Lower lobe of right lung (tissue), 2 donors: Measurements from ENCODE around the gene UNC50. TPM values are rescaled to one million over a fixed set of nuclear protein-coding genes. Genes with fewer than 3 reads are reported as not detected.

ENCODE experiments used
- ATAC-seq, 2 donors: fragments of 200-7000 bp; cut with Tn5 transposase; one replicate each; pipeline ENCODE4 v1.9.1; 2020 to 2022; ENCODE audit warnings: mild to moderate bottlenecking in 2 of 2, moderate library complexity in 2 of 2
- DNase-seq: peaks from one replicate; pipeline ENCODE4 v3.0.0-alpha.2; 2020
- H3K27ac ChIP-seq: fragments of 200-600 bp; one replicate; pipeline ENCODE4 v1.8.0; 2022
- H3K27me3 ChIP-seq: fragments of 200-600 bp; one replicate; pipeline ENCODE4 v1.8.0; 2022; ENCODE audit warnings: low read depth
- H3K36me3 ChIP-seq: fragments of 200-600 bp; one replicate; pipeline ENCODE4 v1.8.0; 2022; ENCODE audit warnings: mild to moderate bottlenecking
- H3K4me1 ChIP-seq: fragments of 200-600 bp; one replicate; pipeline ENCODE4 v1.8.0; 2022
- H3K4me3 ChIP-seq: fragments of 200-600 bp; one replicate; pipeline ENCODE4 v1.8.0; 2022; ENCODE audit warnings: mild to moderate bottlenecking
- H3K9me3 ChIP-seq: fragments of 200-600 bp; one replicate; pipeline ENCODE4 v1.8.0; 2022
- intact Hi-C: fragments of 100-400 bp; cut with DNase I; formaldehyde crosslinking; loops from one replicate; pipeline ENCODE4 v1.11.0; 2022
- total RNA-seq: library from RNA; stranded (reverse); fragmentation: NEBNext Ultra II Directional; extraction: Animal tissue kit (Norgen Biotek cat#: 25700); gene quantifications from one replicate; pipeline ENCODE4 v1.2.1, GENCODE V29; 2021
- TF ChIP-seq, protein P1 (sequence below): fragments of 200-600 bp; IDR thresholded peaks from one replicate; pipeline ENCODE4 v1.8.0; 2022; ENCODE audit warnings: antibody characterized with exemption, mild to moderate bottlenecking
- donor health status: DM: no; HTN: yes; CAD: no; lungs with severe emphysema.

The UNC50 gene
- total RNA-seq, 1 donor from 2014 or later = 53.7 TPM

- ATAC-seq = no peak
Observed at GRCh38 chr2:98615481-98615880, 7.1 kb downstream of the UNC50 start.

GRCh38 chr2:98617149-98617548 is 8.8 kb downstream of the UNC50 start:
- H3K27me3 ChIP-seq = no peaks in the 10 kb centered on the region
- DNase-seq (no peak), ATAC-seq (no peak)
- H3K9me3 ChIP-seq = no peaks in the 10 kb centered on the region
- H3K36me3 ChIP-seq = peaks cover 100% of the 10 kb centered on the region
- no peak overlapping the region for H3K27ac ChIP-seq
- peaks cover 6% of the 10 kb centered on the region for H3K4me1 ChIP-seq
- TF ChIP-seq, protein P1, sequence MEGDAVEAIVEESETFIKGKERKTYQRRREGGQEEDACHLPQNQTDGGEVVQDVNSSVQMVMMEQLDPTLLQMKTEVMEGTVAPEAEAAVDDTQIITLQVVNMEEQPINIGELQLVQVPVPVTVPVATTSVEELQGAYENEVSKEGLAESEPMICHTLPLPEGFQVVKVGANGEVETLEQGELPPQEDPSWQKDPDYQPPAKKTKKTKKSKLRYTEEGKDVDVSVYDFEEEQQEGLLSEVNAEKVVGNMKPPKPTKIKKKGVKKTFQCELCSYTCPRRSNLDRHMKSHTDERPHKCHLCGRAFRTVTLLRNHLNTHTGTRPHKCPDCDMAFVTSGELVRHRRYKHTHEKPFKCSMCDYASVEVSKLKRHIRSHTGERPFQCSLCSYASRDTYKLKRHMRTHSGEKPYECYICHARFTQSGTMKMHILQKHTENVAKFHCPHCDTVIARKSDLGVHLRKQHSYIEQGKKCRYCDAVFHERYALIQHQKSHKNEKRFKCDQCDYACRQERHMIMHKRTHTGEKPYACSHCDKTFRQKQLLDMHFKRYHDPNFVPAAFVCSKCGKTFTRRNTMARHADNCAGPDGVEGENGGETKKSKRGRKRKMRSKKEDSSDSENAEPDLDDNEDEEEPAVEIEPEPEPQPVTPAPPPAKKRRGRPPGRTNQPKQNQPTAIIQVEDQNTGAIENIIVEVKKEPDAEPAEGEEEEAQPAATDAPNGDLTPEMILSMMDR = no peak
- H3K4me3 ChIP-seq = no peak overlapping the region
- intact Hi-C loops = no loop called here

More at GRCh38 chr2:98615481-98615880, 7.1 kb downstream of the UNC50 start:
- no peak overlapping the region for H3K27ac ChIP-seq
- intact Hi-C loops = no loop called here
- H3K9me3 ChIP-seq = no peaks in the 10 kb centered on the region
- H3K27me3 ChIP-seq = no peaks in the 10 kb centered on the region
- peaks cover 18% of the 10 kb centered on the region for H3K4me1 ChIP-seq
- DNase-seq = no peak
- H3K4me3 ChIP-seq = no peak overlapping the region
- TF ChIP-seq, protein P1 = no peak
- H3K36me3 ChIP-seq = peaks cover 97% of the 10 kb centered on the region

DNA sequence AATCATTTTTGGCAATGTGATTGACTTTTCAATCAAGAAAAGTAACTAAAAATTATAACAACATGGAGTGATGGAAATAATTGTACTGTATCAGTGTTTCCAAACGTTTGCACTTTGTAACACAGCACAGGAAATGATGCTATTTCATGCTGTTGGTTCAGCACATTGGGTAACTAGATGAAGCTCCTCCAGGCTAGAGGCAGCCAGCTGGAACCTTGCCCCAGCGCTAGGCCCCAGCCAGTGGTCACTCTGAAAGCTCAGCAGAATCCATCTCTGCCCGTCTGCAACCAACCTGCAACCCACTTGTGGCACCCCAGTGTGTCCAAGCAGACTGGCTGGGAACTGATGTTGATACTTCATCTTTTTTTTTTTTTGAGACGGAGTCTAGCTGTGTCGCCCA is 15.3 kb downstream of the UNC50 start:
- H3K4me3 ChIP-seq = no peak overlapping the region
- no peak overlapping the region for H3K27ac ChIP-seq
- peaks cover 60% of the 10 kb centered on the region for H3K36me3 ChIP-seq
- intact Hi-C loops = no loop called here
- H3K27me3 ChIP-seq = no peaks in the 10 kb centered on the region
- H3K9me3 ChIP-seq = no peaks in the 10 kb centered on the region
- TF ChIP-seq, protein P1 = no peak
- ATAC-seq (peak; percentile 21 to 38), DNase-seq (peak; percentile 55)
- no peaks in the 10 kb centered on the region for H3K4me1 ChIP-seq

GRCh38 chr2:98632351-98632750 is 24.0 kb downstream of the UNC50 start:
- intact Hi-C loops = no loop called here
- Histone ChIP-seq H3K4me3 (no peak overlapping the region), H3K27ac (no peak overlapping the region), H3K27me3 (no peaks in the 10 kb centered on the region), H3K4me1 (no peaks in the 10 kb centered on the region), H3K9me3 (no peaks in the 10 kb centered on the region), H3K36me3 (peaks cover 77% of the 10 kb centered on the region)
- DNase-seq (no peak), ATAC-seq (no peak)
- TF ChIP-seq, protein P1 = no peak

- H3K4me3 ChIP-seq = no peak overlapping the region
- TF ChIP-seq, protein P1 = no peak
- intact Hi-C loops = no loop called here
- no peak for DNase-seq
- H3K27ac ChIP-seq = no peak overlapping the region
- no peaks in the 10 kb centered on the region for H3K27me3 ChIP-seq
- H3K36me3 ChIP-seq = peaks cover 98% of the 10 kb centered on the region
- H3K9me3 ChIP-seq = no peaks in the 10 kb centered on the region
- no peaks in the 10 kb centered on the region for H3K4me1 ChIP-seq
- ATAC-seq = no peak
Observed at GRCh38 chr2:98634406-98635092, 26.2 kb downstream of the UNC50 start.
